ENCODE measurements around the gene LRP10. TPM values are rescaled to one million over a fixed set of nuclear protein-coding genes. Genes with fewer than 3 reads are reported as not detected.
"Not testable (repeated sequence)": the region's sequence is repeated elsewhere in the genome, so short reads cannot be mapped to it uniquely, and the experiment has no call there.

Gene LRP10
- polyA plus RNA-seq, 2 of the 4 experiments (the other 2 are of a cell fraction), result 57.2 to 74.3 TPM

DNA sequence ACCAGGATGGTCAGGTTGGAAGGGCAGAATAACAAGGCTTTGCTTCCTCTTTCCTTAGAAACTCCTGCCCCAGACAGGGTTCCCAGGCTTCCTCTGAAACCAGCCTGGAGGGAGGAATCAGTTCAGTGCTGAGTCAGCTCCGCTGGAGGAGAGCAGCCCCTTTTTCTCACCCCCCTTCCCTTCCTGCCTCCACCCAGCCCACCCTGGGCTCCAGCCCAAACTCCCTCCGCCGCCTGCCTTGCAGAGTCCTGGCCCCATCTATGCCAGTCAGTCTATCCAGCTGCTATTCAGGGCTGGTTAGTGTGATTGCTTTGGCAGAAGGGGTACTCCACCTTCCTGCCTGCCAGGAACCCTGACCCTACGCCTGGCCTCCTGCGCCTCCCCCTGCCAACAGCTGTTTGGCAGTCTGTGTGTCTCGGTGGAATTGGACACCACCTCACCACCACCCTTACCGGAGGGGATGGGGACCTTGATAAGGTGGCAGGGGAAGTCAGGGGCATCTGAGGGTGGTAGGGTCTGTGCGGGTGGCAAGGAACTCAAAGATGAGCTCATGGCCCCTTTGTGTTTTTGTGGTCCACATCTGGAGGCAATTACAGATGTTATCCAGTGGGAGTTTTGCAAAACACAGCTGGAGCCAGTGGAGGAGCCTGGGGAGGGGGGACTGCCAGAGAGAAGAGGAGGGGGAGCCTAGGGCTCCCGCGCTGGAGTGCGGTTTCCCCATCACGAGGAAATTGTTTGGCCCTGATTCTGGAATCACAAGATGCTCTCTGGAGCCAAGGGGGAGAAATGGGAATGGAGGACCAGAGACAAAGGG, 23.0 kb upstream of the LRP10 start:
- Histone ChIP-seq H3K9me3 (no peaks in the 10 kb centered on the region), H3K4me1 (peaks cover 4% of the 10 kb centered on the region; the same call in 2 of the 3 replicates), H3K4me2 (no peak overlapping the region), H3K27ac (0 out of 6 replicates have a peak overlapping the region, but pooled peaks of 1 of the 2 experiments have one; percentile 36), H3K4me3 (no peak overlapping the region)
- POLR2A ChIA-PET, result interaction anchor here (0.7 kb wide), 1 partner anchor 18 kb away, joined by 3 read pairs; no protein-coding TSS in a partner anchor
- CTCF ChIA-PET, result interaction anchor here (0.6 to 9.9 kb wide), 12 partner anchors 9 to 428 kb away, joined by 3 to 259 read pairs (median 5); partner anchors contain the start of genes LRP10 and MMP14
- ATAC-seq (no peak), DNase-seq (ENCODE audit: low read depth in 1 of 2, low spot score in 1 of 2) (no peak), FAIRE-seq (no peak)
- 87% methylated on average over 10 of the region's 12 CpGs for WGBS (ENCODE audit: missing lambda C conversion rate)
- peak; percentile 36 for TF ChIP-seq MAFK (IDR thresholded peaks at IDR 0.05; ENCODE audit: partially characterized antibody)
- TF ChIP-seq POLR2AphosphoS2 (conservative IDR thresholded peaks at IDR 0.05; ENCODE audit: low read length), result no peak
- no peak for TF ChIP-seq RAD21 (conservative IDR thresholded peaks at IDR 0.05 in 1 of 2, IDR thresholded peaks at IDR 0.05 in 1 of 2)

DNA sequence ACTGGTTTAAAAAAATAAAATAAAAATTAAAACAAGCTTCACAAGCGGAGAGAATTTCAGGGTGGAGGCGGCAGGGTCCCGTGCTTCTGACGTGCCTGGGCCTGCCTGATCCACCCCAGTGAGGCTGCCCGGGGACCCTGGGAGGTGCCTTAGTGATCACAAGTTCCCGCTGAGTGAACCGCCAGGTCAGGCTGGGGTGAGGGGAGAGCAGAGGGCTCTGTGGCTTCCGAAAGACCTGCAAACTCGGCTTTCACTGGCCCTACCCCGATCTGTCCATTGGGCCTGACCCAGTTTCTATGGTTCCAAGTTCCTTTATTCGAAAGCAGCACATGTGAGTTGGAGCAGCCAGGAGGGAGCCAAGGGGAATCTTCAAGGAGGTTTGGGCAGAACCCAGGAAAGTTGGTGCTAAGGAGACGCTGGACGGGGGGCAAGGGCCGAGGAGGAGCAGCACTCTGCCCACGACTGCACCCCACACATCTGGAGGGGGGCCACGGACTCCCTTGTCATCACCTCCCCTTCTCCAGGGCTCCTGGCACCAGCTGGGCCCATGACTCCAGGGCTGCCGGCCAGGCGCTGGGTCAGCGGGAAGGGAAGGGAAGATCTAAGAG, 22.2 kb upstream of the LRP10 start:
- no peak overlapping the region; a peak in 1 of 6 replicates for H3K27ac ChIP-seq
- CTCF ChIA-PET, result interaction anchor here (0.6 to 9.9 kb wide), 14 partner anchors 10 to 339 kb away, joined by 3 to 259 read pairs (median 9); partner anchors contain the start of genes LRP10, MMP14 and MRPL52
- FAIRE-seq (no peak), DNase-seq (ENCODE audit: low read depth in 1 of 2, low spot score in 1 of 2) (no peak), ATAC-seq (no peak)
- no peaks in the 10 kb centered on the region for H3K9me3 ChIP-seq
- no peak overlapping the region for H3K4me3 ChIP-seq
- TF ChIP-seq CHD2 (IDR thresholded peaks at IDR 0.05; ENCODE audit: low read length, partially characterized antibody), result no peak
- 82% methylated on average over 19 of the region's 19 CpGs for WGBS (ENCODE audit: missing lambda C conversion rate)
- no peak overlapping the region for H3K4me2 ChIP-seq
- H3K4me1 ChIP-seq, result peaks cover 4% of the 10 kb centered on the region; the same call in 2 of the 3 replicates
- POLR2A ChIA-PET, result interaction anchor here (0.7 kb wide), 1 partner anchor 19 kb away, joined by 3 read pairs; no protein-coding TSS in a partner anchor

DNA sequence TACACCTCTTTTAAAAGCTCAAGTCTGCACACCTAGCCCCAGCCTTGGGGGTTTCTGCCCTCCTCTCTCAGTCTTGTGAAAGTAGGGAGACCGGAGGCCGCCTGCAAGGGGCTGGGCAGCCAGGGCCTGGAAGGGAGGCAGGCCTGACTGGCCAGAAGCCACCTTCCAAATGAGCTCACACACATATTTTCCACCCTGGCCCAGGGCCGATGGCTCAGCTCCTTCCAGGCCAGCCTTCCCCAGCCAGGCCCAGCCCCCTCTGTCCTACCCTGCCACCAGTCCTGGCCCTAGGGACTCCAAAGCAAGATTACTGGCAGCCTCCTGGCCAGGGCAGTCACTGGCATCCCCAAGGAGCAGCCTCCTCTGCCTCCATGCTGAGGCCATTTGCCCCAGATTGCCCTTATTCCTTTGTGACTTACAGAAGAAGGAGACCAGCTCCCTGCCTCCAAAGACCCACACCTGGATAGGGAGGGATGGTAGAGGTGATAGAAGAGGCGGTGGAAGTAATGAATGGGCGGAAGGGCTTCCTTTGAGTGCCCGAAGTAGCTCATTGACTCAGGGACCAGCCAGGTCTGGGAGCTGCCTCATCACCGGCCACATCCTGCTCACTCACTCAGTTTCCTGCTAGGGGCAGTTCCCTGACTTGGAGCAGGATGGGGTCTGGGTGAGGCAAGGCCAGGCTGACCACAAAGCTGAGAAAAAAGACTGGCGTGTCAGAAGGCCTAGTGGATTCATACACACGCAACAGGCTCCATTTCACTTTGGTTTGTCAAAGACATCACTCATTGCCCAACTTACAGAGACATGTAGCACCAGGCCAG, 20.4 kb upstream of the LRP10 start:
- Histone ChIP-seq H3K4me3 (no peak overlapping the region), H3K4me2 (no peak overlapping the region), H3K4me1 (peaks cover 4% of the 10 kb centered on the region; the same call in 2 of the 3 replicates), H3K27ac (peak overlapping the region in 1 of 2 experiments; percentile 4; a peak in 1 of 6 replicates), H3K9me3 (no peaks in the 10 kb centered on the region)
- ATAC-seq (no peak), FAIRE-seq (no peak), DNase-seq (ENCODE audit: low read depth in 1 of 2, low spot score in 1 of 2) (no peak)
- WGBS (ENCODE audit: missing lambda C conversion rate), result 82% methylated on average over 8 of the region's 9 CpGs
- TF ChIP-seq JUNB (IDR thresholded peaks at IDR 0.05) (no peak), NR3C1 (IDR thresholded peaks at IDR 0.05) (no peak), ESRRA (IDR thresholded peaks at IDR 0.05; ENCODE audit: borderline replicate concordance, low read length) (no peak), NPAS2 (CRISPR knock-in tag; IDR thresholded peaks at IDR 0.05; ENCODE audit: borderline replicate concordance) (no peak), BHLHE40 (IDR thresholded peaks at IDR 0.05; ENCODE audit: low read depth, low read length) (no peak), KDM1A (IDR thresholded peaks at IDR 0.05; ENCODE audit: low read depth) (no peak), HEYL (CRISPR knock-in tag; IDR thresholded peaks at IDR 0.05) (no peak)
- TF ChIP-seq, protein P1, sequence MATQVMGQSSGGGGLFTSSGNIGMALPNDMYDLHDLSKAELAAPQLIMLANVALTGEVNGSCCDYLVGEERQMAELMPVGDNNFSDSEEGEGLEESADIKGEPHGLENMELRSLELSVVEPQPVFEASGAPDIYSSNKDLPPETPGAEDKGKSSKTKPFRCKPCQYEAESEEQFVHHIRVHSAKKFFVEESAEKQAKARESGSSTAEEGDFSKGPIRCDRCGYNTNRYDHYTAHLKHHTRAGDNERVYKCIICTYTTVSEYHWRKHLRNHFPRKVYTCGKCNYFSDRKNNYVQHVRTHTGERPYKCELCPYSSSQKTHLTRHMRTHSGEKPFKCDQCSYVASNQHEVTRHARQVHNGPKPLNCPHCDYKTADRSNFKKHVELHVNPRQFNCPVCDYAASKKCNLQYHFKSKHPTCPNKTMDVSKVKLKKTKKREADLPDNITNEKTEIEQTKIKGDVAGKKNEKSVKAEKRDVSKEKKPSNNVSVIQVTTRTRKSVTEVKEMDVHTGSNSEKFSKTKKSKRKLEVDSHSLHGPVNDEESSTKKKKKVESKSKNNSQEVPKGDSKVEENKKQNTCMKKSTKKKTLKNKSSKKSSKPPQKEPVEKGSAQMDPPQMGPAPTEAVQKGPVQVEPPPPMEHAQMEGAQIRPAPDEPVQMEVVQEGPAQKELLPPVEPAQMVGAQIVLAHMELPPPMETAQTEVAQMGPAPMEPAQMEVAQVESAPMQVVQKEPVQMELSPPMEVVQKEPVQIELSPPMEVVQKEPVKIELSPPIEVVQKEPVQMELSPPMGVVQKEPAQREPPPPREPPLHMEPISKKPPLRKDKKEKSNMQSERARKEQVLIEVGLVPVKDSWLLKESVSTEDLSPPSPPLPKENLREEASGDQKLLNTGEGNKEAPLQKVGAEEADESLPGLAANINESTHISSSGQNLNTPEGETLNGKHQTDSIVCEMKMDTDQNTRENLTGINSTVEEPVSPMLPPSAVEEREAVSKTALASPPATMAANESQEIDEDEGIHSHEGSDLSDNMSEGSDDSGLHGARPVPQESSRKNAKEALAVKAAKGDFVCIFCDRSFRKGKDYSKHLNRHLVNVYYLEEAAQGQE (IDR thresholded peaks at IDR 0.05), result no peak
- TF ChIP-seq, protein P2, sequence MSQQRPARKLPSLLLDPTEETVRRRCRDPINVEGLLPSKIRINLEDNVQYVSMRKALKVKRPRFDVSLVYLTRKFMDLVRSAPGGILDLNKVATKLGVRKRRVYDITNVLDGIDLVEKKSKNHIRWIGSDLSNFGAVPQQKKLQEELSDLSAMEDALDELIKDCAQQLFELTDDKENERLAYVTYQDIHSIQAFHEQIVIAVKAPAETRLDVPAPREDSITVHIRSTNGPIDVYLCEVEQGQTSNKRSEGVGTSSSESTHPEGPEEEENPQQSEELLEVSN (IDR thresholded peaks at IDR 0.05; ENCODE audit: borderline replicate concordance, low read depth), result no peak
- TF ChIP-seq, protein P3, sequence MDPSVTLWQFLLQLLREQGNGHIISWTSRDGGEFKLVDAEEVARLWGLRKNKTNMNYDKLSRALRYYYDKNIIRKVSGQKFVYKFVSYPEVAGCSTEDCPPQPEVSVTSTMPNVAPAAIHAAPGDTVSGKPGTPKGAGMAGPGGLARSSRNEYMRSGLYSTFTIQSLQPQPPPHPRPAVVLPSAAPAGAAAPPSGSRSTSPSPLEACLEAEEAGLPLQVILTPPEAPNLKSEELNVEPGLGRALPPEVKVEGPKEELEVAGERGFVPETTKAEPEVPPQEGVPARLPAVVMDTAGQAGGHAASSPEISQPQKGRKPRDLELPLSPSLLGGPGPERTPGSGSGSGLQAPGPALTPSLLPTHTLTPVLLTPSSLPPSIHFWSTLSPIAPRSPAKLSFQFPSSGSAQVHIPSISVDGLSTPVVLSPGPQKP (IDR thresholded peaks at IDR 0.05; ENCODE audit: low read depth, low read length), result no peak
- TF ChIP-seq, protein P4, sequence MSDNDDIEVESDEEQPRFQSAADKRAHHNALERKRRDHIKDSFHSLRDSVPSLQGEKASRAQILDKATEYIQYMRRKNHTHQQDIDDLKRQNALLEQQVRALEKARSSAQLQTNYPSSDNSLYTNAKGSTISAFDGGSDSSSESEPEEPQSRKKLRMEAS (IDR thresholded peaks at IDR 0.05), result no peak
- POLR2A ChIA-PET, result interaction anchor here (0.8 kb wide), 1 partner anchor 85 kb away, joined by 3 read pairs; the partner anchor contains the start of gene OXA1L
- CTCF ChIA-PET, result interaction anchor here (0.7 to 9.9 kb wide), 17 partner anchors 12 to 296 kb away, joined by 3 to 259 read pairs (median 30); partner anchors contain the start of genes LRP10, MMP14, MRPL52 and OR6J1

DNA sequence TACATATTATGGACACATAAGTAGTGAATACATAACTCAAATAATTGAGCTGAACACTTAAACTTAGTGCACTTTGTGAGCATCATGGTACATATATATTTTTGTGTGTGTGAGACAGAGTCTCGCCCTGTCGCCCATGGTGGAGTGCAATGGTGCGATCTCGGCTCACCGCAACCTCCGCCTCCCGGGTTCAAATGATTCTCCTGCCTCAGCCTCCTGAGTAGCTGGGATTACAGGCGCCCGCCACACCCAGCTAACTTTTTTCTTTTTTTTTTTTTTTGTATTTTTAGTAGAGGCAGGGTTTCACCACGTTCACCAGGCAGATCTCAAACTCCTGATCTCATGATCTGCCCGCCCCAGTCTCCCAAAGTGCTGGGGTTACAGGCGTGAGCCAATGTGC, 19.4 kb upstream of the LRP10 start:
- not testable (repeated sequence) for H3K4me2 ChIP-seq
- POLR2A ChIA-PET, result interaction anchor here (0.6 to 1.1 kb wide), 2 partner anchors 29 to 224 kb away, joined by 5 to 8 read pairs; no protein-coding TSS in a partner anchor

More for the DNA sequence above, 19.4 kb upstream of the LRP10 start:
- FAIRE-seq; ATAC-seq; H3K9me3 ChIP-seq; H3K4me3 ChIP-seq; H3K27ac ChIP-seq; H3K4me1 ChIP-seq; DNase-seq (ENCODE audit: low read depth in 1 of 2, low spot score in 1 of 2): not testable (repeated sequence)
- CTCF ChIA-PET, result interaction anchor here (0.6 to 9.9 kb wide), 53 partner anchors 13 to 314 kb away, joined by 3 to 259 read pairs (median 7); partner anchors contain the start of genes DAD1, LRP10, MMP14 and MRPL52
- 79% methylated on average over 12 of the region's 12 CpGs for WGBS (ENCODE audit: missing lambda C conversion rate)

Data from A549 (cell line).